HepG2 (cell line): Measurements from ENCODE around the gene SLC44A4. TPM values are rescaled to one million over a fixed set of nuclear protein-coding genes. Genes with fewer than 3 reads are reported as not detected.

Experiments used
- CHCHD3 ChIP-seq: sonication (generic); formaldehyde crosslinking; IDR thresholded peaks from 2 replicates; pipeline ENCODE4 v1.8.0; 2022; ENCODE audit warnings: mild to moderate bottlenecking, missing genetic modification reagents, moderate library complexity
- FOXC1 ChIP-seq: sonication (generic); formaldehyde crosslinking; IDR thresholded peaks from 2 replicates; pipeline ENCODE4 v1.8.0; 2022; ENCODE audit warnings: mild to moderate bottlenecking, missing genetic modification reagents, borderline replicate concordance
- HNF4A ChIP-seq: sonication (generic); formaldehyde crosslinking; IDR thresholded peaks from 2 replicates; pipeline ENCODE4 v1.4.0; 2020; ENCODE audit warnings: missing genetic modification reagents
- HNRNPLL ChIP-seq: fragments of 200-400 bp; formaldehyde crosslinking; IDR thresholded peaks from 2 replicates; pipeline ENCODE4 v1.6.1; 2017; ENCODE audit warnings: mild to moderate bottlenecking, low read depth, low read length; ENCODE audit not compliant: poor library complexity, severe bottlenecking
- HOXA3 ChIP-seq: sonication (generic); formaldehyde crosslinking; IDR thresholded peaks from 2 replicates; pipeline ENCODE4 v1.5.0; 2020; ENCODE audit warnings: missing genetic modification reagents
- KLF6 ChIP-seq: IDR thresholded peaks from 2 replicates; pipeline ENCODE4 v1.8.0; 2016; ENCODE audit warnings: missing biosample characterization, missing genetic modification reagents
- MYC ChIP-seq: sonication (generic); formaldehyde crosslinking; IDR thresholded peaks from 2 replicates; pipeline ENCODE4 v1.9.0; 2021; ENCODE audit warnings: missing genetic modification reagents, borderline replicate concordance
- NCOA5 ChIP-seq: sonication (generic); formaldehyde crosslinking; IDR thresholded peaks from 2 replicates; pipeline ENCODE4 v1.4.0; 2020; ENCODE audit warnings: missing genetic modification reagents
- PITX1 ChIP-seq: sonication (generic); formaldehyde crosslinking; IDR thresholded peaks from 2 replicates; pipeline ENCODE4 v1.5.1; 2020; ENCODE audit warnings: mild to moderate bottlenecking, missing genetic modification reagents
- PRPF4 ChIP-seq: fragments of 200-400 bp; formaldehyde crosslinking; IDR thresholded peaks from 2 replicates; pipeline ENCODE4 v1.6.1; 2016; ENCODE audit warnings: low read length, low read depth; ENCODE audit not compliant: poor library complexity, severe bottlenecking
- RBFOX2 ChIP-seq: fragments of 200-400 bp; formaldehyde crosslinking; IDR thresholded peaks from 2 replicates; pipeline ENCODE4 v1.6.1; 2017; ENCODE audit warnings: low read depth, mild to moderate bottlenecking, low read length
- TOPORS ChIP-seq: sonication (generic); formaldehyde crosslinking; IDR thresholded peaks from 2 replicates; pipeline ENCODE4 v1.8.0; 2023; ENCODE audit warnings: mild to moderate bottlenecking, missing genetic modification reagents
- YEATS4 ChIP-seq: sonication (generic); formaldehyde crosslinking; IDR thresholded peaks from 2 replicates; pipeline ENCODE4 v1.4.0; 2020; ENCODE audit warnings: missing genetic modification reagents, borderline replicate concordance
- ZHX2 ChIP-seq, 2 experiments: sonication (generic) in 1 of 2; formaldehyde crosslinking in 1 of 2; IDR thresholded peaks; 2 replicates each; pipeline versions ENCODE4 v1.6.1 to v1.9.0; 2014 to 2022; ENCODE audit warnings: antibody characterized with exemption in 1 of 2, borderline replicate concordance in 1 of 2, inconsistent platforms in 1 of 2, low read depth in 1 of 2, missing genetic modification reagents in 1 of 2
- ZNF138 ChIP-seq: sonication (generic); formaldehyde crosslinking; IDR thresholded peaks from 2 replicates; pipeline ENCODE4 v1.5.0; 2020; ENCODE audit warnings: mild to moderate bottlenecking, low read depth, missing genetic modification reagents
- polyA plus RNA-seq, 8 experiments: library from polyadenylated mRNA; depleted of rRNA in 3 of 8; stranded (reverse) in 7 of 8; unstranded in 1 of 8; fragments of >200 nt; fragmentation: Illumina TruSeq in 4 of 8; extraction: Trizol in 4 of 8; gene quantifications; 2 replicates each; pipeline versions ENCODE4 v1.2.1 to v1.2.3, GENCODE V29; 2011 to 2016; ENCODE audit warnings: low read depth in 4 of 8, missing spikeins in 1 of 8, mixed read lengths in 1 of 8; ENCODE audit not compliant: insufficient read depth in 1 of 8
- total RNA-seq, 5 experiments: library from RNA; depleted of rRNA; stranded (reverse); fragments of >200 nt; fragmentation: Illumina TruSeq; extraction: Trizol; gene quantifications; 2 replicates each; pipeline ENCODE4 v1.2.3, GENCODE V29; 2016; ENCODE audit warnings: low read depth in 1 of 5
- TF ChIP-seq, protein P1 (sequence below): sonication (generic); formaldehyde crosslinking; IDR thresholded peaks from 2 replicates; pipeline ENCODE4 v1.4.0; 2020; ENCODE audit warnings: mild to moderate bottlenecking, missing genetic modification reagents, borderline replicate concordance
- TF ChIP-seq, protein P2 (sequence below): sonication (generic); formaldehyde crosslinking; IDR thresholded peaks from 2 replicates; pipeline ENCODE4 v1.5.1; 2020; ENCODE audit warnings: mild to moderate bottlenecking, missing genetic modification reagents, moderate library complexity

SLC44A4 gene
- total and polyA plus RNA-seq, 2 of the 13 experiments (the other 11 are each of a cell fraction or from before 2014, with no cell fraction given): 3.5 to 5.9 TPM

- TF ChIP-seq PRPF4 (peak; percentile 77), HNRNPLL (peak; percentile 12), HNF4A (0 out of 2 replicates have a peak, but pooled peaks have one; percentile 11), MYC (peak; percentile 61; the same call in 1 of the 2 replicates), TOPORS (CRISPR knock-in tag) (no peak; the same call in 1 of the 2 replicates), YEATS4 (0 out of 2 replicates have a peak, but pooled peaks have one; percentile 37), FOXC1 (CRISPR knock-in tag) (peak; percentile 81; the same call in 1 of the 2 replicates), NCOA5 (no peak), HOXA3 (CRISPR knock-in tag) (peak; percentile 75), CHCHD3 (CRISPR knock-in tag) (0 out of 2 replicates have a peak, but pooled peaks have one; percentile 23), PITX1 (no peak), KLF6 (CRISPR knock-in tag) (no peak), RBFOX2 (peak; percentile 43), ZHX2 (IDR thresholded peaks at IDR 0.05; ENCODE audit: low read depth) (peak; percentile 17; the same call in 1 of the 2 replicates), ZHX2 (CRISPR knock-in tag; IDR thresholded peaks at IDR 0.05; ENCODE audit: borderline replicate concordance) (no peak), ZNF138 (CRISPR knock-in tag) (peak; percentile 60; the same call in 1 of the 2 replicates)
- TF ChIP-seq, protein P1, sequence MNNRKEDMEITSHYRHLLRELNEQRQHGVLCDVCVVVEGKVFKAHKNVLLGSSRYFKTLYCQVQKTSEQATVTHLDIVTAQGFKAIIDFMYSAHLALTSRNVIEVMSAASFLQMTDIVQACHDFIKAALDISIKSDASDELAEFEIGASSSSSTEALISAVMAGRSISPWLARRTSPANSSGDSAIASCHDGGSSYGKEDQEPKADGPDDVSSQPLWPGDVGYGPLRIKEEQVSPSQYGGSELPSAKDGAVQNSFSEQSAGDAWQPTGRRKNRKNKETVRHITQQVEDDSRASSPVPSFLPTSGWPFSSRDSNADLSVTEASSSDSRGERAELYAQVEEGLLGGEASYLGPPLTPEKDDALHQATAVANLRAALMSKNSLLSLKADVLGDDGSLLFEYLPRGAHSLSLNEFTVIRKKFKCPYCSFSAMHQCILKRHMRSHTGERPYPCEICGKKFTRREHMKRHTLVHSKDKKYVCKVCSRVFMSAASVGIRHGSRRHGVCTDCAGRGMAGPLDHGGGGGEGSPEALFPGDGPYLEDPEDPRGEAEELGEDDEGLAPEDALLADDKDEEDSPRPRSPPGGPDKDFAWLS (CRISPR knock-in tag): no peak
- TF ChIP-seq, protein P2, sequence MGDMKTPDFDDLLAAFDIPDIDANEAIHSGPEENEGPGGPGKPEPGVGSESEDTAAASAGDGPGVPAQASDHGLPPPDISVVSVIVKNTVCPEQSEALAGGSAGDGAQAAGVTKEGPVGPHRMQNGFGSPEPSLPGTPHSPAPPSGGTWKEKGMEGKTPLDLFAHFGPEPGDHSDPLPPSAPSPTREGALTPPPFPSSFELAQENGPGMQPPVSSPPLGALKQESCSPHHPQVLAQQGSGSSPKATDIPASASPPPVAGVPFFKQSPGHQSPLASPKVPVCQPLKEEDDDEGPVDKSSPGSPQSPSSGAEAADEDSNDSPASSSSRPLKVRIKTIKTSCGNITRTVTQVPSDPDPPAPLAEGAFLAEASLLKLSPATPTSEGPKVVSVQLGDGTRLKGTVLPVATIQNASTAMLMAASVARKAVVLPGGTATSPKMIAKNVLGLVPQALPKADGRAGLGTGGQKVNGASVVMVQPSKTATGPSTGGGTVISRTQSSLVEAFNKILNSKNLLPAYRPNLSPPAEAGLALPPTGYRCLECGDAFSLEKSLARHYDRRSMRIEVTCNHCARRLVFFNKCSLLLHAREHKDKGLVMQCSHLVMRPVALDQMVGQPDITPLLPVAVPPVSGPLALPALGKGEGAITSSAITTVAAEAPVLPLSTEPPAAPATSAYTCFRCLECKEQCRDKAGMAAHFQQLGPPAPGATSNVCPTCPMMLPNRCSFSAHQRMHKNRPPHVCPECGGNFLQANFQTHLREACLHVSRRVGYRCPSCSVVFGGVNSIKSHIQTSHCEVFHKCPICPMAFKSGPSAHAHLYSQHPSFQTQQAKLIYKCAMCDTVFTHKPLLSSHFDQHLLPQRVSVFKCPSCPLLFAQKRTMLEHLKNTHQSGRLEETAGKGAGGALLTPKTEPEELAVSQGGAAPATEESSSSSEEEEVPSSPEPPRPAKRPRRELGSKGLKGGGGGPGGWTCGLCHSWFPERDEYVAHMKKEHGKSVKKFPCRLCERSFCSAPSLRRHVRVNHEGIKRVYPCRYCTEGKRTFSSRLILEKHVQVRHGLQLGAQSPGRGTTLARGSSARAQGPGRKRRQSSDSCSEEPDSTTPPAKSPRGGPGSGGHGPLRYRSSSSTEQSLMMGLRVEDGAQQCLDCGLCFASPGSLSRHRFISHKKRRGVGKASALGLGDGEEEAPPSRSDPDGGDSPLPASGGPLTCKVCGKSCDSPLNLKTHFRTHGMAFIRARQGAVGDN (CRISPR knock-in tag): peak; percentile 80
Measured at GRCh38 chr6:31900917-31901414, 22.2 kb upstream of the SLC44A4 start (continued).
